AG09309 (cell line): Measurements from ENCODE around the gene EPHA1.

Source experiments
- DNase-seq: peaks from one replicate; pipeline ENCODE4 v3.0.0-alpha.2; 2010; ENCODE audit warnings: low read depth
- H3K4me3 ChIP-seq: 2 replicates; pipeline ENCODE4 v1.5.1; 2011; ENCODE audit warnings: mild to moderate bottlenecking, low read depth, low read length, moderate library complexity; ENCODE audit not compliant: control insufficient read depth
- CTCF ChIP-seq: IDR thresholded peaks from 2 replicates; pipeline ENCODE4 v1.5.1; 2011; ENCODE audit warnings: mild to moderate bottlenecking, low read depth, low read length, inconsistent platforms; ENCODE audit not compliant: insufficient read depth, control insufficient read depth; ENCODE audit errors: missing control alignments

Gene EPHA1

GRCh38 chr7:143396625-143397556 is 11.8 kb downstream of the EPHA1 start:
- no peak for DNase-seq
- no peak for TF ChIP-seq CTCF
- no peak overlapping the region for H3K4me3 ChIP-seq

DNA sequence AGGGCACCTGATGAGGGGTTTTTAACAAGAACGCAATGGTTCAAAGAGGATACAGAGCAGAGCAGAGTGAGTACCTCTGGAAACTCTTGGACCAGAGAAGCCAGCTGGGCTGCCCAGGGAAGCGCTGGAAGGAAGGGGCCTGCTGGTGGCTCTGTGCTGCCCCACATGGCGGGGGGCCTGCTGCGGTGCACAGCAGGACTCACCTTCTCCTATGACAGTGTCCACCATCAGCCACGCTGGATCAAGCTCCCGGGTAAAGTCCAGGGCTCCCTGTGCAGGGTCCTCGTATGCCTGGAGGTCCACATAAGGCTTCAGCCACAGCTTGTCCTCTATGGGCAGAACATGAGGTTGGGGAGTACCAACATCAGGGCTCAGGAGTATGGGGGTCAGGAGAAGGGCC is 12.5 kb downstream of the EPHA1 start:
- DNase-seq: no peak
- no peak for TF ChIP-seq CTCF
- H3K4me3 ChIP-seq: no peak overlapping the region

DNA sequence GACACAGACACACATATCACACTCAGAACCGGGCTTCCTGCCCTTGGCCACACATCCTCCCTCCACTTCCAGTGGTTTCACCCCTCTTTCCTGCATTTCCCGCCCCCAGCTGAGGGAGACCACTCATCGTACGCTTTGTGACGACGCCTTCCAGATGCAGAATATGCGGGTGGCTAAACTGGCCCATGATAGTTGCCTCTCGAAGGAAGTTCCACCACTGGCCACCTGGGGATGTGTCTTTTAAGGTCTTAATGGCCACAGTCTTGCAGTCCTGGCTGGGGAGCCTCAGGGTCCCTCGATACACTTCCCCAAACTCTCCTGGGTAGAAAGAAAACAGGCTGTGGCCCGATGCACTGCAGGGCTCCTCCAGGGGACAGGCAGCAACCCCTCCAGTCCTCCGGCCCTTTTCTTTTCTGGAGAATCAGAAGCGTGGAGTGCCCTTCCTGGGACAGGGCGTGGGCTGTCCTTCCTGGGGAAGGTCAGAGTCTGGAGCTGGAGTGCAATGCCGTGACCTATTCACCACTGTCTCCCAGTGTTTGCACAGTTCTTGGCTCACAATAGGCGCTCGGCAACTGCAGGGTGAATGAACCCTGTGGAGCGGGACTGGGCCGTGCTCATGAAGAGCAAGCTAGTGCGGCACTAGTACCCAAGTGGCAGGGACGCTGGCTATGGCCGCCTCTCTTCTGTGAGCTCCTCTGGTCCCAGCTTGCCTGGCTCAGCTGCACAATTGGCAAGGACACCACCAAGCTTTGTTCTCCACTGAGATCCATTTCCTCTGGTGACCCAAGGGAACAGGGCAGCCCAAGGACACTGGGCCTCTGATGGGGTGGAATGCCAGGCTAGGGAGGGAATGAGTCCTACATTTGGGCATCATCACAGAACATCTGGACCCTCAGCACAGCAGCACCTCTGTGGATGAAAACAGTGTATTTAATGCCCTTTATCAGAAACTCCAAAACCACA is 13.2 kb downstream of the EPHA1 start:
- H3K4me3 ChIP-seq: no peak overlapping the region
- no peak for DNase-seq
- TF ChIP-seq CTCF: peak; percentile 27

DNA sequence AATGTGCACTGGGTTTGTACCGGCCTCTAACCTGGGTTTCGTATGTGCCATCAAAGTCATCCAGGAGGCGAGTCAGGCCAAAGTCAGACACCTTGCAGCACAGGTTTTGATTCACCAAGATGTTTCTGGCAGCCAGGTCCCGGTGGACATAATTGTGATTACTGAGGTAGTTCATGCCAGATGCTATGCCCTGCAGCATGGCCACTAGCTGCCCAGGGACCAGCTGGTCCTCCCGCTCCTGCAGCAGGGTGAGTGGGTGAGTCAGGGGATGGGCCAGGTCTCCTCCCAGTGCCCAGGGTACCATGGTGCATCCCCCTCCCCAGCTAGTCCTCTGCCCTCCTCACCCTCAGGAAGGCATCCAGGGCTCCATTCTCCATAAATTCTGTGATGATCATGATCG is 13.9 kb downstream of the EPHA1 start:
- no peak for TF ChIP-seq CTCF
- H3K4me3 ChIP-seq: no peak overlapping the region
- no peak for DNase-seq

DNA sequence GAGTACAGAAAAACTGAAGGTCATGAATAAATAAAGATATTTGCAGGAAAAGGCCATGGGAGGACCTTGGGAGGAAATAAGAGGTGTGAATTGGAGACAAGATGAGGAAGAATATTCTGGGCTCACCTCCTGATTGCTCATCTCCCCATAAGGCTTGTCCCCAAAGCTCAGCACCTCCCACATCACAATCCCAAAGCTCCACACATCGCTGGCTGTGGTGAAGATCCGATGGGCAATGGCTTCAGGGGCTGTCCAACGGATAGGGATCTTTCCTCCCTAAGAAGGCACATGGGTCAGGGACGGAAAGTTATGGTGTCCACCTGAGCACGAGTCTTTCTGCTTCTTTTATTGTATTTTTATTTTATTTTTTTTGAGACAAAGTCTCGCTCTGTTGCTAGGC is 14.6 kb downstream of the EPHA1 start:
- H3K4me3 ChIP-seq: no peak overlapping the region
- TF ChIP-seq CTCF: no peak
- DNase-seq: no peak

- DNase-seq: no peak
- H3K4me3 ChIP-seq: no peak overlapping the region
- no peak for TF ChIP-seq CTCF
Measured at GRCh38 chr7:143393267-143394041, 15.2 kb downstream of the EPHA1 start.
